ENCODE data around the gene PRDM16.

DNA sequence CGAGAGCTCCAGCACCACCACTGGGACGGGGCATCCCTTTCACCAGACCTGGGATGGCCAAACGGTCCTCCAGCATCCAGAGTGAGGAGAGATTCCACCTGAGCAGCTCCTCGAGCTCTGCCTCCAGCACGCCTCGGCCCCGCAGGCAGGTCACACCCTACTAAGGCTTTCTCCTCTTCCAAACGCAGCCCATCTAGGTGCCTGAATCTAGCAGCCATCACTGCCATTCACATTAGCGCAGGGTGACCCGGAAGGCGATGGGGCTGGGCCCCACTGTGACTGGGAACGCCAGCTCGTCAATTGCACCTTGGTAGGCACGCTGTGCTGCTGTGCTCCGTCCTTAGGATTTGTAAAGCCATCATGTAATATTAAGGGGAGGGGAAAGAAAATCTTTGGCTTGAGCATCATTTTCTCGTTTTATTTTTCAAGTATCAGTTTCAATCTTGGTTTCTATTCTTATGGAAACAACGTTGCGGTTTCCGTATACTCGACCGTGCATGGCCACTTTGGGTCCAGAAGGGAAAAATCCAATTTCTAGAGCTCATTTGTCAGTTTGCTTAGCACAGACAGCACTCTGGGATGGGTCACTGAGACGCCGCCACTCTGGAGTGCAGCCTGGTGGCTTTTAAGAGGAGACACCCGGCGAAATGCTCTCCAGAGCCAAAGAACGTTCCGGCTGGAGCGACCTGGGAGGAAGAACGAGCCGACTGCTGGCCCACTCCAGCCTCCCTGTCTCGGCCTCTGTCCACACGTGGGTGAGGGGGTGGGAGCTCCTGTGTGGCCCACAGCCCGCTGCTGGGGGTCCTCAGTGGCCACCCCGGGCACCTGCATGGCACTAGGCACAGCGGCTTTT is 173.6 kb downstream of the PRDM16 start:
- TF ChIP-seq ZFP3 (tag by site-specific recombination; IDR thresholded peaks at IDR 0.05; ENCODE audit: low read depth) (no peak), ZNF433 (tag by site-specific recombination; IDR thresholded peaks at IDR 0.05; ENCODE audit: low read depth) (no peak), ZFHX2 (tag by site-specific recombination; conservative IDR thresholded peaks at IDR 0.05) (no peak), REPIN1 (tag by site-specific recombination; IDR thresholded peaks at IDR 0.05; ENCODE audit: low read depth) (no peak), CTCF (tag by site-specific recombination; IDR thresholded peaks at IDR 0.05) (no peak), TCF7L2 (IDR thresholded peaks at IDR 0.05; ENCODE audit: borderline replicate concordance, low read depth, low read length) (no peak), PRDM1 (tag by site-specific recombination; IDR thresholded peaks at IDR 0.05) (no peak), ZNF530 (tag by site-specific recombination; IDR thresholded peaks at IDR 0.05; ENCODE audit: low read depth) (no peak), SCRT1 (tag by site-specific recombination; IDR thresholded peaks at IDR 0.05; ENCODE audit: borderline replicate concordance) (no peak), ZNF514 (tag by site-specific recombination; IDR thresholded peaks at IDR 0.05) (no peak), ZSCAN30 (tag by site-specific recombination; IDR thresholded peaks at IDR 0.05) (no peak)
